SHP77 treated with DMSO at 0.1 percent for 48 hours (cell line): ENCODE data around the gene SELE.
"Not testable (repeated sequence)": the region's sequence is repeated elsewhere in the genome, so short reads cannot be mapped to it uniquely, and the experiment has no call there.

ENCODE experiments used
- DNase-seq: peaks from one replicate; lab custom pipeline; 2025; lab: John Stamatoyannopoulos, UW

SELE gene

DNA sequence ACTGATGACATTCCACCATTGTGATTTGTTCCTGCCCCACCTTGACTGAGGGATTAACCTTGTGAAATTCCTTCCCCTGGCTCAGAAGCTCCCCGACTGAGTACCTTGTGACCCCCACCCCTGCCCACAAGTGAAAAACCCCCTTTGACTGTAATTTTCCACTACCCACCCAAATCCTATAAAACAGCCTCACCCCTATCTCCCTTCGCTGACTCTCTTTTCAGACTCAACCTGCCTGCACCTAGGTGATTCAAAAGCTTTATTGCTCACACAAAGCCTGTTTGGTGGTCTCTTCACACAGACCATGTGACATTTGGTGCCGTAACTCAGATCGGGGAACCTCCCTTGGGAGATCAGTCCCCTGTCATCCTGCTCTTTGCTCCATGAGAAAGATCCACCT, 50.7 kb downstream of the SELE start:
- not testable (repeated sequence) for DNase-seq

DNA sequence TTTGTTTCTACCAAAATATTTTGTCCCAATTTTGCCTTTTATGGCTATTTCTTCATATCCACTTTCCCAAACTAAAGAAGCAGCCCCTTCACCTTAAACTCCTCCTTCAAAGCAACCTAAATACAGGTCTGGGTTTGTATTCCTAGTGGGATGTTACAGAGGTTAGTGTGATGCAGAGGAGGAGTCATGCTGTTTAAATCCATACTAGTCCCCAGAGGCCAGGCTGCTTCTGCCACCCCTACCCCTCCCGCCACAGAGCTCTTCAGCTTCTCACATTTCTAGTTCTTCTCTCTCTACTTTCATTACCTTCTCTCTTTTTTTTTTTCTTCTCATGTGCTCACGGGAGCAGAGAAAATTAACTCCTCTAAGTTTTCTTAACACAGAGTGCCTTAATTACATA, 51.8 kb downstream of the SELE start:
- DNase-seq = no peak

DNA sequence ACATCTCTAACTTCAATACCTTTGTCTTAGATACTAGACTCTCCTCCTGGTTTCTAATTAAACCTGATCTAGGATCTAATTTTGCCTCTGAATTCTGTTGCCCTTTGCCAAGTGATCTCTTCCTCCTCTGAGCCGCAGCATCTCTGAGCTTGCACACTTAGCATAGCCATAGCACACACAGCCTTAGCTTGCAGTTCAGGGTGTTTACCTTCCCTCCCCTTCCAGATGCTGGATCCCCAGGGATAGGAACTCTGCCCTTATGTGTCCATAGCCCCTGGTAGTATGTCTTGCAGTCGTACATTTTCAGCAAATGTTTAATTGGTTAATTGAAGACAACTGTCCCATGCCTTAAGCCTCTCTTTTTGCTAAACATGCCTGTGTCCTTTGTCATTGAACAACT, 52.7 kb downstream of the SELE start:
- DNase-seq = no peak

DNA sequence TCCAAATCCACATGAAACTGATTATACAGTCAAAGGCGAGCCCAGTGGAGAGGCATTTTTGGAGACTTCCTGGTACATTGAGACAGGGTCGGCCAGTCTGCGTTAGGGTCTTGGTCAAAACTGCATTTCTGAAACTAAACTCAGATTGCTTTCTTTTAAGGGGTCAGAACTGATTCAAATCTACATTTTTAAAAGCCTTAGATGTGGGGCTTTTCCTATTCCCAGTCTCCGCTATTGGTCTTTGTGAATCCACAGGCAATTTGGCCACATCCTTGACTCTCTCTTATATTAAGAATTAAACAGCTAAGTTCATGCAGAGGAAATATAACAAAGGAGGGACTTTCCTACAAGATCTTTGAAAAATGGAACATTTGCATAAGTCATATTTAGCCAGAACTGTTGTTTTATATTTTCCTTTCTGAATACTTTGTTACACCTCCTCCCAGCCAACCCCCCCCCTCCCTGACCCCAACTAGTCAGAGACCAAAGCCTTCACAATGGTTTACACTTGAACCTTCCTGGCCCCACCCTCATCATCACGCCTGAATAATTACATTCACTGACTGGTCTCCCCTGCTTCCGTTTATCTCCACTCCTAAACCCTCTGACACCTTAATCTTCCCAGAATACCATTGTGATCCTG, 53.4 kb downstream of the SELE start:
- DNase-seq = no peak

DNA sequence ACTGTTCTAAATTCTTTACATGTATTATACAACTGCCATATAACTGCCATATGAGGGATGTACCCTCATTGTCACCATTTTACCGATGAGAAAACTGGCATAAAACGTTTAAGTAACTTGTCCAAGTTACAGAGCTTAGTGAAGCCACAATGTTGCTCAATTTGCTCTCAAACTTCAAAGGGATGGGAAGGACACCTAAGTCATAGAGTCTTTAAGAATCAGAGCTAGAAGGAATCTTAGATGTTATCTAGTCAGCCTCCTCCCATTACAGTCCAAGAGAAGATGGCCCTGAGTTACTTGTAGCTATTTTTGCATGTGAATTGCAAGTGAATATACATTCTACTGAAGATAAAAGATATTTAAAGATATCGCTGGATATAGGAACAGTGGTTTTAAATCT, 54.2 kb downstream of the SELE start:
- no peak for DNase-seq

DNA sequence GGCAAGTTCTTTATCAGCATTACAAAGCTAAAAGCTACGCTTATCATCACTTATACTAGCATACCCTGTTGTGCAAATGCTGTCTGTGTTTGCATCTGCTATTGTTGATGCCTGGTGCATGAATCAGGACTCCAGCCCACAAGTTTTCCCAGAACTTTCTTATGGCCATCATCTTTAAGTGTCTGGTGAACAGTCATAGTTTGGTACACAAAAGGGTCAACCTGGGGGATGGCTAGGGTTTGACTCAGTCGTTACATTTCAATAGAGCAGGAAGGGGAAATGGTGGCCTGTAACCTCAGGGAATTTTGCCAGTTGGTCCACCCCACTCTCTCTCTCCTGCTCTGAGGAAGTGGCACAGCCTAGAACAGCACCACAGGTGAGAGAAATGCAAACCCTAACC, 57.9 kb downstream of the SELE start:
- no peak for DNase-seq
